ENCODE results near the gene PRRC2B. TPM values are rescaled to one million over a fixed set of nuclear protein-coding genes. Genes with fewer than 3 reads are reported as not detected.
A peak's percentile ranks its signal among the peaks of the same experiment; 100 is the strongest.
"Not testable (repeated sequence)": the region's sequence is repeated elsewhere in the genome, so short reads cannot be mapped to it uniquely, and the experiment has no call there.

Gene PRRC2B
- 60.4 TPM for total RNA-seq (ENCODE audit: insufficient read depth, low replicate concordance)

DNA sequence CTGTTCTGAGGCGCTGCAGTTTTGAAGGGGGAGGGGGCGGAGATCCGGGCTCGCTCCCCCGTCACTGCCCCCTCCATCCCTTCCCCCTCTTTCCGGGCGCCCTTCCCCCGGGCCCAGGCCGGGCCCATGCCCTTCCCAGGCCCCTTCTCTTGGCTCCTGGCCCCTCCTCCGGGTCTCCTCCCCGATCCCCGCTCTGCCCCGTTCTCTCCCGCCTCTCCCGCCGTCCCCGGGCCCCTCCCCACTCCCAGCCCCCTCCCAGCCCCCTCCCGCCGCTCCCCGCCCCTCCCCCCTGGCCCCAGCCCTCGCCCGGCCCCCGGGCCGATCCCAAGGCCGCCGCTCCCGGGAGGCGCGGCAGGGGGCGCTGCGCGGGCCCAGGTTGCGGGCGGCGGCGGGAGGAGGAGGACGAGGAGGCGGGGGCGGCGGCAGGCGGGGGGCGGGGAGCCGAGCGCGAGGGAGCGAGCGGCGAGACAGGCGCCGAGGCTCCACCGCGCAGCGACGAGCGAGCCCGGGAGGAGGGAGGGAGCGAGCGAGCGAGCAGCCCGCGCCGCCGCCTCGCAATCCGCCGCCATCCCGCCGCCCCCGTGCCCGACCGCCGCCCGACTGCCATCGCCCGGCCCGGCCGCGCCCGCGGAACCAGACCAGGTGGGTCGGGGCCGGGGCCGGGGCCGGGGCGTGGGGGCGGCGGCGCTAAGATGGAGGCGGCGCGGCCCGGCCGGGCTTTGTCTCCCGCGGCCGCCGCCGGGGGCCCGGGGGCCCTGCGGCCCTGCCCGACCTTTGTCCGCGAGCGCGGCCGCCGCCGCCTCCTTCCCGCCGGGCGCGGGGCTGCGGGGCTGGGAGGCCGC is at the start of gene PRRC2B:
Gene PRRC2B, plus strand, starts transcription at position 465 of the 842 bp plus-strand sequence. CDS start 36,059 bp downstream, outside the sequence.
- peak; percentile 90 for DNase-seq (ENCODE audit: low spot score)

DNA sequence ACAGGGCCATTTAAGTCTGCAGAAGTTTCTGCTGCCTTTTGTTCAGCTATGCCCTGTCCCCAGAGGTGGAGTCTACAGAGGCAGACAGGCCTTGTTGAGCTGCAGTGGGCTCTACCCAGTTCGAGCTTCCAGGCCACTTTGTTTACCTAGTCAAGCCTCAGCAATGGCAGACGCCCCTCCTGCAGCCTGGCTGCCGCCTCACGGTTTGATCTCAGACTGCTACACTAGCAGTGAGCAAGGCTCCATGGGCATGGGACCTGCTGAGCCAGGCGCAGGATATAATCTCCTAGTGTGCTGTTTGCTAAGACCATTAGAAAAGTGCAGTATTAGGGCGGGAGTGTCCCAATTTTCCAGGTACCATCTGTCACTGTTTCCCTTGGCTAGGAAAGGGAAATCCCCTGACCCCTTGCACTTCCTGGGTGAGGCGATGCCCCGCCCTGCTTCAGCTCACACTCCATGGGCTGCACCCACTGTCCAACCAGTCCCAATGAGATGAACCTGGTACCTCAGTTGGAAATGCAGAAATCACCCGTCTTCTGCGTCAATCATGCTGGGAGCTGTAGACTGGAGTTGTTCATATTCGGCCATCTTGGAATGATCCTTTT is 48.9 kb upstream of the PRRC2B start:
- not testable (repeated sequence) for DNase-seq (ENCODE audit: low spot score)

DNA sequence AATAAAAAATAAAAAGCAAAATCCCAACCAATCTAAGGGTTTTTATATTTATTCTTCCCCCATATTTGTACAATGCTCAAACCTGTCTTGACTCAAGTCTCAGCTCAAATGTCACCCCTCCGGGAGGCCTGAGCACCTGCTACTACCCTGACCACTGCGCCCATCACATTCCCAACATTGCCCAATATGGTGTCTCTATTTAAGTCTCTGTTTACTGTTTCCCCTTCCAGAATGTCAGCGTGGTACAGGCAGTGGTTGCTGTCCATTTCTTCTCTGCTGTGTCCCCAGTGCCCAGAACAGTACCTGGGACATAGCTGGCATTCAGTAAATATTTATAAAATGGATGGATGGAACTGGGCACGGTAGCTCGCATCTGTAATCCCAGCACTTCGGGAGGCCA is 47.3 kb upstream of the PRRC2B start:
- no peak for DNase-seq (ENCODE audit: low spot score)

DNA sequence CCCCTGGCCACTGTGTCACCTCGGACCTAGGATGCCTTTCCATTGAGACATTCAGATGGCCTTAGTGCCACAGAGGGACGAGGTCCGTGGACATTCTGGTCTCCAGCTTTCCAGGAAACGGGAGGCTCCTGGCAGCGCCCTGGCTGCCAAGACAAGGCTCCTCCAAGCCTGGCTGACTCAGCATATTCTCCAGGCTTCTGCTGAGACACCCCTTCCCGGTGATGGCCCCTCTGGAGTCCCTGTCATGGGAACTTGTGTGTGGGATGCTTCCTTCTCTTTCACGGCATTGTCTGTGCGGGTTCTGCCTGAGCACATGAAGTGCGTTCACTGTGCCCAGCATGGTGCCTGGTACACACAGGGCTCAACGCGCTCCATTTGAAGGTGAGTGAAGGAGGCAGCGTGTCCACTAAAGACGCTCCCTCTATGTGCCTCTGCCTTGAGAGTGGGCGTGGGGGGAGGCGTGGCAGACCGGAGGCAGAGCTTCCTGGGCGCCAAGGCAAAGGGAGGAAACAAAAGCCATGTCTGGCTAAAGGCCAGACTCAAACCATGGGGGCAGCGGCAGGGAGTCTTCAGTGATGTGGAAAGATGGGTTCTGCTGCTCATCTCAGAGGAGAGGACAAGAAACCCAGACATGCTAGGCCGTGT is 46.4 kb upstream of the PRRC2B start:
- DNase-seq (ENCODE audit: low spot score): no peak

DNA sequence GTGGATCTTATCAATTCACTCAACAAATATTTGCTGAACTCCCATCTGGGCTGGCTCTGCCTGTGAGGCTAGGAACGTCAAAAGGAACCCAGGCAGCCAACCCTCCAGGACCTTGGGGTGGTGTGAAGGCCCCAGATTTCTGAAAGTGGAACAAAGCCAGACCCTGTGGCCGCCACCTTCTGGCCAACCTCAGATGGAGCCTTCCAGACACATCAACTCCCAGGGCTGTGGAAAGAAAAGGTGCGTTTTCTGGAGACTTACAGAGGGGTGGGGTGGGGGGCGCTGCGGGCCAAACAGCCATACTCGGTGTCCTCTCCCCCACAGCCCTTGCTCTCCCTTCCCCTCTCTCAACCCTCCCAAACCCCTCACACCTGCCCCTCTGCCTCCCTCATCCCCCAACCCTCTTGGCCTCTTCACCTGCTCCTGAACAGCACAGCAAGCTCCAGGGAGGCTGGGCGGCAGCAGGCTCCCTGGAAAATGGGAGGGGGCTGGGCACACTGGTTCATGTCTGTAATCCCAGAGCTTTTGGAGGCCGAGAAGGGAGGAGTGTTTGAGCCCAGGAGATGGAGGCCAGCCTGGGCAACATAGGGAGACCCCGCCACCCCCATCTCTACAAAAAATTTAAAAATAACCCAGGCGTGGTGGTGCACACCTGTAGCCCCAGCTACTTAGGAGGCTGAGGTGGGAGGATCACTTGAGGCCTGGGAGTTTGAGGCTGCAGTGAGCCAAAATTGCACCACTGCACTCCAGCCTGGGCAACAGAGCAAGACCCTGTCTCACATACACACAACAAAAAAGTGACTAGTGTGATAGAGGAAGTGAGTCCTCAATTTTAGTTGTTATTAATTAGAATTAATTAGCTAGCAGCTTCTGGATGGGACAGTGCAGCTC is 45.0 kb upstream of the PRRC2B start:
- no peak for DNase-seq (ENCODE audit: low spot score)

DNA sequence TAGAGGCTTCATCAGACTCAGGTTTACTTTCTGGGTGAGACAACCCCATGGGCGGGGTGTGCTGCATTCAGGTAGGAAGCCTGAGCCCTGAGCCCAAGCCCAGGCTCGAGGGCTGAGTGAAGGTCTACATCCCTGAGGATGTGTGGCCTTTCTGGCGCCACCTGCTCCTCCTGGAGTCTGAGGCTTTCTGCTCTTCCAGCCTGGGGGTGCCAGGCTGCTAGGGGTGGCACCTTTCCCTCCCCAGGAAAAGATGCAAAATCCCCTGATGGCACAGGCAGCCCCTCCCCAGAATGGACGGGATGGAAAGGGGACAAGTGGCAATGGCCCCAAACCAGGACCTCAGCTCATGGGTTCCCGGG is 44.4 kb upstream of the PRRC2B start:
- DNase-seq (ENCODE audit: low spot score): no peak

DNA sequence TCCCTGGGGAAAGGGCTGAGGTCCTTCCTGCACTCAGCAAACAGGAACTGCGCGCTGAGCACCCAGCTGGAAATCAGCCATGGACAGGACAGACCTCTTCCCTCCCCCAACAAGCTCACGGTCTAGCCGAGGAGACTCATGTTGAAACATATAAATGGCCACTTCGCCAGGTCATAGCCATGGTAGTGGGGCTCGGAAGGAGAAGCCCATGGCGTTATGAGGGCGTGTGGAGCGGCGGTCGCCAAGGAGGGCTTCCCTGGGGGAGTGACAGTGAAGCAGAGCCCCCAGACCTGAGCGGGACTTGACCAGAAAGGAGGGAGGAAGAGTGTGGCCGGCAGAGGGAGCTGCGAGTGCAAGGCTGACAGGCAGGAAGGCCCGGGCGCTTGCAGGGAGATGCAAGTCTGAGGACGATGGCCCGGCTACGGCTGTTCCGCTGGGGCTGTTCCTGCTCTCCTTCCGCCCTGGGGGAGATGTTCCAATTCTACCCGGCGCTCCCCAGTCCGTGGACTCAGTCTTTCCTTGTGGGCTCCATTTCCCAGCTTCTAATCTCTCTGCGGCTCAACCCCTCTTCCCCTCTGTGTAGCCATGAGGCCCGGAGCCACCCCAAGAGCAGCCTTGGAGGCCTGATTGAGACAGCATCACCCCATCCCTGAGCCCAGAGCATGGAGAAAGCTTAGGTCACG is 43.9 kb upstream of the PRRC2B start:
- DNase-seq (ENCODE audit: low spot score): peak; percentile 88

DNA sequence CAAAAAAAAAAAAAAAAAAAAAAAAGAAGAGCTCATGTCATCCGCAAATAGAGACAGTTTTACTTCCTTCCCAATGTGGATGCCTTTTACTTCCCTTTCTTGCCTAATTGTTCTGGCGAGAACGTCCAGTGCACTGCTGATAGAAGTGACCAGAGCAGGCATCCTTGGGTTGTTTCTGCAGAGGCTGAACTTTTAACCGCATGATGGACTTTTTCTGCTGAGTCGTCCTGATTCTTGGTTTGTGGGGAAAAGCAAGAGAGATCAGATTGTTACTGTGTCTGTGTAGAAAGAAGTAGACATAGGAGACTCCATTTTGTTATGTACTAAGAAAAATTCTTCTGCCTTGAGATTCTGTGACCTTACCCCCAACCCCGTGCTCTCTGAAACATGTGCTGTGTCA is 37.4 kb upstream of the PRRC2B start:
- DNase-seq (ENCODE audit: low spot score): peak; percentile 67

DNA sequence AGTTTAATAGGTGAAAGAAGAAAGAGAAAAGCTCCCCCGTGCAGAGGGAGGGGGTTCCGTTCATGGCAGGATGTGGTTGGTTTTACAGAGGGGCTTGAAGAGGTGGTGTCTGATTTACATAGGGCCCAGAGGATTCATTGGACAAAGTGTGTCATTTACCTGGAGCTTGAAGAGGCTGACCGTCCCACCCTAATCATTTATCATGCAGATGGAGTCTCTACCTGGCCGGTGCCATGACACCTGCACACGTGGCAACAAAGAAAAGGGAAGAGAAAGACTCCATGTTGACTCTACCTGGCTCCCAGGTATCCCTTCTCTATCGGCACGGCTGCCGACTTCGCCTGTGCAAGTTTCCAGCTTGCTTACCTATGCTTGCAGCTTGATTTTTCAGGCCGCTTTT is 35.3 kb upstream of the PRRC2B start:
- DNase-seq (ENCODE audit: low spot score): no peak

DNA sequence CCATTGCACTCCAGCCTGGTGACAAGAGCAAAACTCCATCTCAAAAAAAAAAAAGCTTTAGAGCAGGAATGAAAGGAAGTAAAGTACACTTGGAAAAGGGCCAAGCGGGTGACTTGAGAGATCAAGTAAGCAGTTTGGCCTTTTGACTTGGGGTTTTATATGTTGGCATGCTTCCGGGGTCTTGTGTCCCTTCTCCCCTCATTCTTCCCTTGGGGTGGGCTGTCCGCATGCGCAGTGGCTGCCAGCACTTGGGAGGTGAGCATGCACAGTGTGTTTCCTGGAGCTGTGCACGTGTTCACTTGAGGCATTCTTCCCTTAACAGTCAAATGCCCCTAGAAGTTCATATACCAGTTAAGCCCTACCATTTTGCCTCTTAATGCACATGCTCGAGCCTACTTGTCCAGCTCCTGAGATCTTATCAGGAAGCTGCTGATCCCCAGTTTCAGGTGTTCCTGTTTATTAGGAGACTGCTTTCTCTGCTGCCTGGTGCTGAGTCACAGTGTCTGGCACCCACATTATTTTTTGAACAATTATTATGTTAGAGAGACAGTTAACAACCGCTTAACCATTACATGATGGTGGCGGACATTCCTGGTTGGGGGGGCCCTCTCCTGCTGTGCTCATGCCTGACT is 32.6 kb upstream of the PRRC2B start:
- peak; percentile 36 for DNase-seq (ENCODE audit: low spot score)

DNA sequence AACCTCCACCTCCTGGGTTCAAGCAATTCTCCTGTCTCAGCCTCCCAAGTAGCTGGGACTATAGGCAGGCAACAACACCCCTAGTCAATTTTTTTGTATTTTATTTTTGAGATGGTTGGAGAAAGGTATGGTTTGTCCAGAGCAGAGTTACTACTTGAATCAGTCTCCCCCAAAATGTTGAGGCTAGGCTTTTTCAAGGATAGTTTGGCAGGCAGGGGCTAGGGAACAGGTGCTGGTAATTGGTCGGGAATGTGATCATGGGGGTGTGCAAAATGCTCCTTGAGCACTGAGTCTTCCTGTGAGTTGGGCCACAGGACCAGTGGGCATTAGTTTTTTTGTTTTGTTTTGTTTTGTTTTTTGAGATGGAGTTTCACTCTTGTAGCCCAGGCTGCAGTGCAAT is 28.3 kb upstream of the PRRC2B start:
- no peak for DNase-seq (ENCODE audit: low spot score)

DNA sequence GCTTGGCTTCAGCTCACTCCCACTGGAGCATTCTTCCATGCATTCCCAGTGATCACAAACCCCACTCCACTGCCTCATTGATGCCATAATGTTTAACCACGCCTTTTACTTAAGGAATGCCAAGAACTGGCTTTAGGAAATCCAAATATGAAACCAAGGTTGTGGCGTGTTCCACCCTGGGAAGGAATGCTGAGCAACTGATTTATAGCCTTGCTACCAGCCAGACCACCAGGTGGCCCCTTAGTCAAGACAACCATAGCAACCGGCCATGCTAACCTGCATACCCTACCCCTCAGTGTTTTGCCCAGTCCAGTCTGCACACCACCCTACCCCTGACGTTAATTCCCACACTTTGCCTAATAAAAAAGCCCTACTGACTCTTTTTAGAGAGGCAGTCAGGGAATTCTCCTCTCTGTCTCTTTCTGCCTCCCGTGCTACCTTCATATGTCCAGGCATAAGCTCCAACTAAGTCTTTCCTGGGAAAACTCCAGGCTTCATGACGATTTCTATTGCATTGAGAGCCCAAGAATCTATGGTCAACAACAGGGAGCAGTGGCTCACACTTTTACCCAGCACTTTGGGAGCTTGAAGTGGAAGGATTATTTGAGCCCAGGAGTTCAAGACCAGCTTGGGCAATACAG is 27.0 kb upstream of the PRRC2B start:
- peak; percentile 62 for DNase-seq (ENCODE audit: low spot score)

DNA sequence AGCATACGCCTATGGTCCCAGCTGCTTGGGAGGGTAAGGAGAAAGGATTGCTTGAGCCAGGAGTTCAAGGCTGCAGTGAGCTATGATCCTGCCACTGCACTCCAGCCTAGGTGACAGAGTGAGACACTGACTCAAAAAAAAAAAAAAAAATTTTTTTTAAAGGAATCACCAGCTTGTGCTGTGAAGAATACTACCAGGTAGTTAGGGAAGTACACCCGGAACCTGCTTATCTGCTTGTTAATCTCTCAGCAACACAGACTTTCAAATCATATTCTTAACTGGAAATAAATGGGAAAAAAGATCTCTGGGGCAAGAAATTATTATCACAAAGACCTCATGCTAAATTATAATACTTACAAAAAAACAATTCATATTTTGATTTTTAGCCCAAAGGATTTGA is 26.4 kb upstream of the PRRC2B start:
- DNase-seq (ENCODE audit: low spot score): no peak

DNA sequence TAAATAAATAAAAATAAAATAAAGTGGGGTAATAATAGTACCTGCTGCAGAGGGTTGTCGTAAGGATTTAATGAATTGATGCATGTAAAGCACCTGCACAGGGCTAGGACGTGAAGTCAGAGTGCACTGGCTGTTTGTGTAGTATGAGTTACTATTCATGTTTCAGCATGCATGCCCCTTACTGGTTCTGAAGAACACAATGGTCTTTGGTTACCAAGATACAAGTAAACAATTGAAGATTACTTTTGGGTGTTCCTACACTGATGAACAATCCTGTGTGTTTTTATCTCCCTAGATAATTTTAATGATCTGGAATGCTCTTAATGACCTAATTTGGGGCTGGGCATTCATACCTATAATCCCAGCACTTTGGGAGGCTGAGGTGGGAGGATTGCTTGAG is 23.2 kb upstream of the PRRC2B start:
- DNase-seq (ENCODE audit: low spot score): no peak

DNA sequence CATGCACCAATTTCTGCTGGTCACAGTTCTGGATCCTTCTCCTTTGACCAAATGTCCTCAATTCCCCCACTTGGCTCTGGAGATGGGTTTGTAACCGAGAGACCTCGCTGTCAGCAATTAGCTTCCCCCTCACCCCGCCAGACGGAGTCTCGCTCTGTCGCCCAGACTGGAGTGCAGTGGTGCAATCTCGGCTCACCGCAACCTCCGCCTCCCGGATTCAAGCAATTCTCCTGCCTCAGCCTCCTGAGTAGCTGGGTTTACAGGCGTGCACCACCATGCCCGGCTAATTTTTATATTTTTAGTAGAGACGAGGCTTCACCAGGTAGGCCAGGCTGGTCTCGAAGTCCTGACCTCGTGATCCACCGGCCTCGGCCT is 21.3 kb upstream of the PRRC2B start:
- not testable (repeated sequence) for DNase-seq (ENCODE audit: low spot score)

DNA sequence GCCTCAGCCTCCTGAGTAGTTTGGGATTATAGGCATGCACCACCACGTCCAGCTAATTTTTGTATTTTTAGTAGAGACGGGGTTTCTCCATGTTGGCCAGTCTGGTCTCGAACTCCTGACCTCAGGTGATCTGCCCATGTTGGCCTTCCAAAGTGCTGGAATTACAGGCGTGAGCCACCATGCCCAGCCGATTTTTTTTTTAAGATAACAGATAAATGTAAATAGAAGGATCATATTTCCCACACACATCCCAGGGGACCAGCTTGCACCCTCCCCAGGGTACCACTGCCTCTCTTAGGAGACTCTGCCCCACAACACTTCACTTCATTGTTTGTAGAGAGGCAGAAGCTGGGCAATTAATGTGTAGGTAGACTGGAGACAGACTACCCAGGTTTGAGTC is 19.2 kb upstream of the PRRC2B start:
- not testable (repeated sequence) for DNase-seq (ENCODE audit: low spot score)

DNA sequence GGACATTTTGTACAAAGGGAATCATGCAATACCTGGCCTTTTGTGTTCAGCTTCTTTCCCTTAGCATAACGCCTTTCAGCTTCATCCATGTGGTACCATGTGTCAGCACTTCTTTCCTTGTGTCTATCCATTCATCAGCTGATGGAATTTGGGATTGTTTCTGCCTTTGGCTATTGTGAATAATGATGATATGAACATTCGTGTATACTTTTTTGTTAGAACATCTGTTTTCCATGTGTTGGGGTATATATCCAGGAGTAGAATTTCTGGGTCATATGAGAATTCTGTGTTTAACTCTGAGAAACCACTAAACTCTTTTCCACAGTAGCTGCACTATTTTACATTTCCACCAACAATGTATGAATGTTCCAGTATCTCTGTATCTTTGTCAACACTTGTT is 14.8 kb upstream of the PRRC2B start:
- no peak for DNase-seq (ENCODE audit: low spot score)

DNA sequence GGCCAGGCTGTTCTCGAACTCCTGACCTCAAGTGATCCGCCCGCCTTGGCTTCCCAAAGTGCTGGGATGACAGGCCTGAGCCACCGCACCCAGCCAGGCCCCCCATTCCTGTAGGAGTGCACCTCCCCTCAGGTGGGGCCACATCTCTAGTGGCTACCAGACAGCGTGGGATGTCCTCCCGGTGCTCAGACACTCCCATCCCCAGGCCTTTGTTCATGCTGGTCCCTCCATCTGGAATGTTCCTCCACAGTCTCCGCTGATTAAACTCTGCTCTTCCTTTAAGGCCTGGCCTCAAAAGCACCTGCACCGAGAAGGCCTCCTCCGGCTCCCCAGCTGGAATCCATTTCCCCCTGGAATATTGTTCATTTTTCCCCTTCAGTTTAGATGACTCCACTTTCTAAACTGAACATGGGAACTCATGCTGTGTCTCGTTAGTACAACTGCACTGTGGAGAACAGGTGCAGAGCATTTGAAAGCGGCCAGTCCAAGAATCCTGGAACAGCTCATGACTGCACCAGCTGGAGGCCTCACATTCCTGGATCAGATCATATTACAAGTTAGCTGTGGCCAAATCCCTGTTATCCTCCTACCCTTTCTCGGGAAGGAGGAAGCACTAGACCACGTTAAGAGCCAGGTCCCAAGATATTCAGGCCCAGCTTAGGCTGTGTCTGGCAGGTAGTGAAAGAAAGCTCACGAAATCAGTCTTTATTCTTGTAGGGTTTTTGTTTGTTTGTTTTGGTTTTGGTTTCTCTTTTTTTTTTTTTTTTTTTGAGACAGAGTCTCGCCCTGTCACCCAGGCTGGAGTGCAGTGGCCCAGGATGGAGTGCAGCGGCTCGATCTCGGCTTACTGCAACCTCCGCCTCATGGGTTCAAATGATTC is 10.8 kb upstream of the PRRC2B start:
- peak; percentile 81 for DNase-seq (ENCODE audit: low spot score)

DNA sequence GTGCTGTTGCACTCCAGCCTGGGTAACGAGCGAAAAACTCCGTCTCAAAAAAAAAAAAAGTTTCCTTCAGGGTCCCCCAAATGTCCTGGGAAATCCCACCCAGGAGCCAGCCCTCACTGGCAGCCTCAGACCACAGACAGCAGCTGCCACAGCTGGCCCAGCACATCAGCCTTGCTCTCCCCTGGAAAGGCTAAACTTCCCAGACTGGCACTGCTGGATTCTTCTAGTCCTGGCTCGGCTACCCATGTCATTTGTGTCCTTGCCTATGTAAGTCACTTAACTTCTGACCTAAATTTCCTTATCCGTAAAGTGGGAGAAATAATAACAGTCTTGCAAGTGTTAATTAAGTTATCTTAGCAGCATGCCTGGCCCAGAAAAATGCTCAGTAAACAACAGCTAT is 8.6 kb upstream of the PRRC2B start:
- no peak for DNase-seq (ENCODE audit: low spot score)
